ENCODE measurements around the gene AADACL4.

DNA sequence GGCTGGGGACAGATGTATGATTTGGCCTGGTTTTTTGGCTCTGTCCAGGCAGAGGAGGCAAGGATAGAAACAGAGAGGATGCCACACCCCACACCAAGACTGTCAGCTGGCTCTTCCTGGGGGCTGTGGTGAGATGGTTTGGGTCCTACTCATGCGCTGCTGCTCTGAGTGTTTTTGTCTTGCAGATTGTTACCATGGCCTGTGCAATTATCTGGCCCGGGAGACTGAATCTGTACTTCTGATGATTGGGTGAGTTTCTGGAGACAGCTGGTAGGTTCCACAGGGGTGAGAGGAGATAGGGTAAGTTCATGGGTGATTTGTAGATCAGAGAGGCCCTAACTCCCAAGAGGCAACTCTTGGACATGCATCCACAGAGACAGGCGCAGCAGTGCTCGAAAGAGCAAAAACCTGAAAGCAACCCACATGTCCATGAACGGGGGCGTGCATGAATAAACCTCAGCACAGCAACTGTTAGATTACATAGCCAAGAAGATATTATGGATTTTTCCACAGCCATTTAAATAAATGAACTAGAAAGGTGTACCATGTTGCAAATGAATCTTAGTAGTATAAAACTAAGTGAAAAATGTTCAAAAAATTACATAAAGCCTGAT lies 17.8 kb downstream of the AADACL4 start:
- TF ChIP-seq POLR2A (IDR thresholded peaks at IDR 0.05; ENCODE audit: extremely low read depth, insufficient read length): no peak
- TF ChIP-seq, protein P1, sequence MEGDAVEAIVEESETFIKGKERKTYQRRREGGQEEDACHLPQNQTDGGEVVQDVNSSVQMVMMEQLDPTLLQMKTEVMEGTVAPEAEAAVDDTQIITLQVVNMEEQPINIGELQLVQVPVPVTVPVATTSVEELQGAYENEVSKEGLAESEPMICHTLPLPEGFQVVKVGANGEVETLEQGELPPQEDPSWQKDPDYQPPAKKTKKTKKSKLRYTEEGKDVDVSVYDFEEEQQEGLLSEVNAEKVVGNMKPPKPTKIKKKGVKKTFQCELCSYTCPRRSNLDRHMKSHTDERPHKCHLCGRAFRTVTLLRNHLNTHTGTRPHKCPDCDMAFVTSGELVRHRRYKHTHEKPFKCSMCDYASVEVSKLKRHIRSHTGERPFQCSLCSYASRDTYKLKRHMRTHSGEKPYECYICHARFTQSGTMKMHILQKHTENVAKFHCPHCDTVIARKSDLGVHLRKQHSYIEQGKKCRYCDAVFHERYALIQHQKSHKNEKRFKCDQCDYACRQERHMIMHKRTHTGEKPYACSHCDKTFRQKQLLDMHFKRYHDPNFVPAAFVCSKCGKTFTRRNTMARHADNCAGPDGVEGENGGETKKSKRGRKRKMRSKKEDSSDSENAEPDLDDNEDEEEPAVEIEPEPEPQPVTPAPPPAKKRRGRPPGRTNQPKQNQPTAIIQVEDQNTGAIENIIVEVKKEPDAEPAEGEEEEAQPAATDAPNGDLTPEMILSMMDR (IDR thresholded peaks at IDR 0.05; ENCODE audit: low read depth, low read length): no peak
